Kidney (tissue), 14 donors: Measurements from ENCODE around the gene LRRC3C. TPM values are rescaled to one million over a fixed set of nuclear protein-coding genes. Genes with fewer than 3 reads are reported as not detected.

Source experiments
- DNase-seq, 5 donors: peaks; one replicate each; pipeline ENCODE4 v3.0.0-alpha.2; 2013 to 2020
- FAIRE-seq: peaks from 2 replicates; lab custom pipeline; 2012; peaks lifted over from hg19 to GRCh38; lab: Jason Lieb, UNC
- H3K27ac ChIP-seq, 2 donors: one replicate each; pipeline ENCODE4 v1.7.0; 2013; ENCODE audit warnings: low read depth in 2 of 2, low read length in 2 of 2, inconsistent platforms in 1 of 2
- H3K27me3 ChIP-seq: one replicate; pipeline ENCODE4 v1.7.1; 2013; ENCODE audit warnings: low read length, inconsistent platforms; ENCODE audit not compliant: control insufficient read depth, insufficient read depth
- H3K36me3 ChIP-seq, 3 donors: one replicate each; pipeline versions ENCODE4 v1.7.0 to v1.7.1; 2013; ENCODE audit warnings: low read length in 3 of 3, control low read depth in 1 of 3, inconsistent platforms in 1 of 3; ENCODE audit not compliant: insufficient read depth in 3 of 3, control insufficient read depth in 2 of 3
- H3K4me1 ChIP-seq, 3 donors: one replicate each; pipeline versions ENCODE4 v1.7.0 to v1.7.1; 2013; ENCODE audit warnings: low read length in 3 of 3, inconsistent platforms in 1 of 3, low read depth in 1 of 3; ENCODE audit not compliant: control insufficient read depth in 2 of 3, insufficient read depth in 2 of 3
- H3K4me3 ChIP-seq, 3 donors: one replicate each; pipeline versions ENCODE4 v1.7.0 to v1.8.1; 2013; ENCODE audit warnings: low read length in 3 of 3, control low read depth in 1 of 3, inconsistent platforms in 1 of 3
- H3K9ac ChIP-seq, 3 donors: one replicate each; pipeline versions ENCODE4 v1.7.0 to v1.7.1; 2013; ENCODE audit warnings: low read length in 3 of 3, control low read depth in 1 of 3, inconsistent platforms in 1 of 3
- H3K9me3 ChIP-seq, 3 donors: one replicate each; pipeline versions ENCODE4 v1.7.0 to v1.7.1; 2013; ENCODE audit warnings: low read length in 3 of 3, control low read depth in 1 of 3, inconsistent platforms in 1 of 3; ENCODE audit not compliant: control insufficient read depth in 2 of 3, insufficient read depth in 1 of 3
- intact Hi-C: fragments of 100-400 bp; cut with DNase I; formaldehyde crosslinking; loops from one replicate; pipeline ENCODE4 v1.11.1; 2022
- polyA plus RNA-seq: library from polyadenylated mRNA; stranded (reverse); fragments of 350-450 nt; fragmentation: Illumina TruSeq; extraction: RNeasy Lipid Tissue Mini Kit (QIAGEN cat#74804); gene quantifications from one replicate; pipeline ENCODE4 v1.2.3, GENCODE V29; 2014; ENCODE audit warnings: low read depth, low replicate concordance; ENCODE audit not compliant: insufficient read depth
- total RNA-seq: library from RNA; stranded (reverse); fragmentation: NEBNext Ultra II Directional; extraction: Animal tissue kit (Norgen Biotek cat#: 25700); gene quantifications from one replicate; pipeline ENCODE4 v1.2.1, GENCODE V29; 2021
- TF ChIP-seq, protein P1 (sequence below): IDR thresholded peaks from 3 replicates; pipeline ENCODE4 v1.5.1; 2012; ENCODE audit warnings: mild to moderate bottlenecking, moderate library complexity, borderline replicate concordance; ENCODE audit not compliant: insufficient read depth; ENCODE audit errors: extremely low read depth
- donor health status: control.
- donor health status: control.
- donor health status: control.
- donor health status: control.
- donor health status: control.
- donor health status: DM: yes; HTN: yes; CAD: no.
- donor health status: Normal renal cell carcinoma (clear cell type).

LRRC3C gene
- total and polyA plus RNA-seq, 2 donors from 2014 or later: not detected

DNA sequence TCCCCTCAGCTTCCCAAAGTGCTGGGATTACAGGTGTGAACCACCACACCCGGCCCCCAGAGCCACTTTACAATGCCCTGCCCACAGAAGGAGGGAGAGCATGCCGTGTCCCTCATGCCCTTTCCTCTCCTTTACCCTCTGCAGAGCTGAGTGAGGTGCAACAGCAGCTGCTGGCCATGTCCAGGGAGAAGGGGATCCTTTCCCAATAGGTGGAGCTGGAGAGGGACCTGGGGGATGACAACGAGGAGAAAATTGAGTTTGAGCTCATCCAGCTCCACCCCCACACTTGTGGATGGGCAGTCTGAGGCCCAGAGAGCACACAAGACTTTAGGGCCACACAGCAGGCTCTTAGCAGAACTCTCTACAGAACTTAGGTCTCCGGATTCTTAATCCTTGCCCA is 27.3 kb downstream of the LRRC3C start:
- H3K4me1 ChIP-seq: peaks cover 0 to 6% (median 4%) of the 10 kb centered on the region in 3 donors
- H3K36me3 ChIP-seq: no peaks in the 10 kb centered on the region
- no peak overlapping the region for H3K27ac ChIP-seq
- no peak for DNase-seq
- FAIRE-seq: no peak
- intact Hi-C loops: no loop called here
- no peak overlapping the region for H3K4me3 ChIP-seq
- TF ChIP-seq, protein P1, sequence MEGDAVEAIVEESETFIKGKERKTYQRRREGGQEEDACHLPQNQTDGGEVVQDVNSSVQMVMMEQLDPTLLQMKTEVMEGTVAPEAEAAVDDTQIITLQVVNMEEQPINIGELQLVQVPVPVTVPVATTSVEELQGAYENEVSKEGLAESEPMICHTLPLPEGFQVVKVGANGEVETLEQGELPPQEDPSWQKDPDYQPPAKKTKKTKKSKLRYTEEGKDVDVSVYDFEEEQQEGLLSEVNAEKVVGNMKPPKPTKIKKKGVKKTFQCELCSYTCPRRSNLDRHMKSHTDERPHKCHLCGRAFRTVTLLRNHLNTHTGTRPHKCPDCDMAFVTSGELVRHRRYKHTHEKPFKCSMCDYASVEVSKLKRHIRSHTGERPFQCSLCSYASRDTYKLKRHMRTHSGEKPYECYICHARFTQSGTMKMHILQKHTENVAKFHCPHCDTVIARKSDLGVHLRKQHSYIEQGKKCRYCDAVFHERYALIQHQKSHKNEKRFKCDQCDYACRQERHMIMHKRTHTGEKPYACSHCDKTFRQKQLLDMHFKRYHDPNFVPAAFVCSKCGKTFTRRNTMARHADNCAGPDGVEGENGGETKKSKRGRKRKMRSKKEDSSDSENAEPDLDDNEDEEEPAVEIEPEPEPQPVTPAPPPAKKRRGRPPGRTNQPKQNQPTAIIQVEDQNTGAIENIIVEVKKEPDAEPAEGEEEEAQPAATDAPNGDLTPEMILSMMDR: no peak
- H3K27me3 ChIP-seq: no peaks in the 10 kb centered on the region
- no peaks in the 10 kb centered on the region for H3K9me3 ChIP-seq
- no peak overlapping the region for H3K9ac ChIP-seq

DNA sequence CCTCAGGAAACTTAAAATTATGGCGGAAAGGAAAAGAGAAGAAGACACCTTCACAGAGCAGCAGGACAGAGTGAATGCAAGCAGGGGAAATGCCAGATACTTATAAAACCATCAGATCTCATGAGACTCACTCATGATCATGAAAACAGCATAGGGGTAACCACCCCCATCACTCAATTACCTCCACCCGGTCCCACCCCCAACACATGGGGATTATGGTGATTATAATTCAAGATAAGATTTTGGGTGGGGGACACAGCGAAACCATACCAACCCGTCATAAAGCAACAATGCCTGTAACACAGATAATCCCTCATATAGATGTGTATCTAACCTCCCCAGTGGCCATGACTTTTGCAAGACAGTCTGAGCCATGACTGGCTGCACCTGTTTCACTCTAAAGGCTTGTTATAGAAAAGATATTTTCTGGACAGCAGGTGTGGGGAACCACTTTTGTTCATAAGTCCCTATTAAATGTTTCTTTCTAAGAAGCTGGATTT is 28.2 kb downstream of the LRRC3C start:
- no peak overlapping the region for H3K4me3 ChIP-seq
- peaks cover 0 to 6% (median 4%) of the 10 kb centered on the region in 3 donors for H3K4me1 ChIP-seq
- no peak overlapping the region for H3K9ac ChIP-seq
- intact Hi-C loops: no loop called here
- H3K27me3 ChIP-seq: no peaks in the 10 kb centered on the region
- DNase-seq (no peak), FAIRE-seq (no peak)
- H3K27ac ChIP-seq: no peak overlapping the region
- TF ChIP-seq, protein P1: no peak
- no peaks in the 10 kb centered on the region for H3K9me3 ChIP-seq
- no peaks in the 10 kb centered on the region for H3K36me3 ChIP-seq

DNA sequence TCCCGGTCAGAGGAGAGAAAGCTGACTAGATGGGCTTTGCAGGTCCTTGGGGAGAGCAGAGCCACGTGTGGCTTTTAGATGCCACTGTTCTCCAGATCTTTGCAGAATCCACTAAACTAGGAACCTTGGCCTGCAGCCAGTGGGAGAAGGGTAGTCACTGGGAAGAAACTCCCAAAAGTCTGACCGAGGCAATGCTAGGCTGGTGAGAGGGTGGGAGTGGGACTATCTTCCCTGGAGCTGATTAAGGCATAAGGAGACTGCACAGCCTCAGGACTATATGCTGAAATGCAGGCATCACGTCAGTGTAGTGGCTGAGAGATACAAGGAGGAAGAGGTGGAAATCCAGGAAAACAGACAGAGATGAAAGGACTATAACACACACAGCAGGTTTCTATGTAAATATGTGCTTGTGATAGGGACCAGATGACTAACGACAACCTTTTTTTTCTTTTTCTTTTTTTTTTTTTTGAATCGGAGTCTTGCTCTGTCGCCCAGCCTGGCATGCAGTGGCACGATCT is 33.1 kb downstream of the LRRC3C start:
- Histone ChIP-seq H3K4me1 (no peaks in the 10 kb centered on the region), H3K27me3 (no peaks in the 10 kb centered on the region), H3K9ac (no peak overlapping the region), H3K36me3 (no peaks in the 10 kb centered on the region), H3K27ac (no peak overlapping the region), H3K4me3 (no peak overlapping the region), H3K9me3 (no peaks in the 10 kb centered on the region)
- FAIRE-seq (no peak), DNase-seq (no peak)
- intact Hi-C loops: no loop called here
- TF ChIP-seq, protein P1: no peak
